Heart right ventricle (tissue), 16 donors: ENCODE measurements around the gene HVCN1. TPM values are rescaled to one million over a fixed set of nuclear protein-coding genes. Genes with fewer than 3 reads are reported as not detected.
A peak's percentile ranks its signal among the peaks of the same experiment; 100 is the strongest.
"Not testable (repeated sequence)": the region's sequence is repeated elsewhere in the genome, so short reads cannot be mapped to it uniquely, and the experiment has no call there.

ENCODE experiments used
- ATAC-seq, 8 donors: fragments of 200-7000 bp; cut with Tn5 transposase; one replicate each; pipeline ENCODE4 v1.9.1; 2020; ENCODE audit warnings: mild to moderate bottlenecking in 8 of 8, moderate library complexity in 8 of 8, moderate number of reproducible peaks in 1 of 8
- DNase-seq, 2 donors: peaks; one replicate each; pipeline ENCODE4 v3.0.0-alpha.2; 2020
- H3K27ac ChIP-seq, 10 donors: fragments of 200-600 bp; sonication (generic) in 2 of 10; one replicate each; pipeline versions ENCODE4 v1.5.0 to v1.8.0; 2020 to 2022; ENCODE audit warnings: mild to moderate bottlenecking in 3 of 10
- H3K27me3 ChIP-seq, 7 donors: fragments of 200-600 bp; one replicate each; pipeline ENCODE4 v1.8.0; 2021 to 2022; ENCODE audit warnings: mild to moderate bottlenecking in 2 of 7
- H3K36me3 ChIP-seq, 9 donors: fragments of 200-600 bp; sonication (generic) in 1 of 9; one replicate each; pipeline versions ENCODE4 v1.5.0 to v1.8.0; 2020 to 2022; ENCODE audit warnings: mild to moderate bottlenecking in 2 of 9
- H3K4me1 ChIP-seq, 9 donors: fragments of 200-600 bp; sonication (generic) in 1 of 9; one replicate each; pipeline versions ENCODE4 v1.5.0 to v1.8.0; 2020 to 2022; ENCODE audit warnings: mild to moderate bottlenecking in 4 of 9
- H3K4me3 ChIP-seq, 10 donors: fragments of 200-600 bp; sonication (generic) in 2 of 10; one replicate each; pipeline versions ENCODE4 v1.5.0 to v1.8.0; 2020 to 2022; ENCODE audit warnings: mild to moderate bottlenecking in 7 of 10, moderate library complexity in 2 of 10
- H3K9me3 ChIP-seq, 11 donors: fragments of 200-600 bp in 10 of 11; sonication (generic) in 2 of 11; one replicate each; pipeline versions ENCODE4 v1.5.0 to v1.8.0; 2013 to 2022; ENCODE audit warnings: mild to moderate bottlenecking in 2 of 11, control low read depth in 1 of 11, moderate library complexity in 1 of 11
- WGBS, 2 donors: extraction: QIAGEN DNeasy Blood & Tissue Kit; methylation state at CpG; one replicate each; pipeline ENCODE4 v1.1.7; 2013; ENCODE audit warnings: inconsistent platforms in 1 of 2; 5-methylcytosine and 5-hydroxymethylcytosine counted together
- intact Hi-C, 10 donors: fragments of 100-400 bp; cut with DNase I; formaldehyde crosslinking; loops; one replicate each; pipeline versions ENCODE4 v1.11.1 to v1.14.2; 2022
- polyA plus RNA-seq, 2 donors: library from polyadenylated mRNA; stranded (reverse); fragments of 200-250 nt; gene quantifications; one replicate each; pipeline ENCODE4 v1.2.3, GENCODE V29; 2013
- total RNA-seq, 10 donors: library from RNA; stranded (reverse); fragmentation: NEBNext Ultra II Directional in 3 of 10; extraction: Animal tissue kit (Norgen Biotek cat#: 25700) in 3 of 10; gene quantifications; one replicate each; pipeline versions ENCODE4 v1.2.1 to v1.2.4, GENCODE V29; 2021 to 2023
- TF ChIP-seq, protein P1 (sequence below), 9 donors: fragments of 200-600 bp; sonication (generic) in 2 of 9; IDR thresholded peaks; one replicate each; pipeline versions ENCODE4 v1.5.0 to v1.8.0; 2021 to 2022; ENCODE audit warnings: antibody characterized with exemption in 9 of 9, mild to moderate bottlenecking in 5 of 9, moderate library complexity in 1 of 9
- donor health status: Arrhythmogenic right ventricular cardiomyopathy.
- donor health status: ischemic (EF 13 %, LVEDD 7.1; RV severe dilation, severe dysfunction).
- donor health status: healthy with polysubstance abuse.
- donor health status: DM: no; HTN: yes; CAD: no.
- donor health status: DM: no; HTN: no; CAD: no.
- donor health status: ischemic (EF 25% LVEDD 6.9; RV normal size, moderate dysfunction).
- donor health status: ischemic (EF 25% LVEDD 5.7; RV mildly dilated, moderate dysfunction).
- donor health status: healthy.
- donor health status: DM: yes; HTN: yes; CAD: no.
- donor health status: Ischemic cardiomyopathy.
- donor health status: ischemic (EF 35%, LVEDD 5.7; RV mildly dilated, moderate dysfunction).
- donor health status: nonischemic (EF 11% LVEDD 7.7; RV severe dilation, severe dysfunction).
- donor health status: DM: yes; HTN: yes; CAD: no.
- donor health status: PGD.
- donor health status: ischemic (EF 29% LVEDD 5.4; RV normal size, mild dysfunction).
- donor health status: nonischemic (EF 23%, LVEDD 6.1; RV moderate dilation, normal function).

HVCN1 gene
- total and polyA plus RNA-seq, 12 donors = 5.1 to 74.1 (median 10.9) TPM

DNA sequence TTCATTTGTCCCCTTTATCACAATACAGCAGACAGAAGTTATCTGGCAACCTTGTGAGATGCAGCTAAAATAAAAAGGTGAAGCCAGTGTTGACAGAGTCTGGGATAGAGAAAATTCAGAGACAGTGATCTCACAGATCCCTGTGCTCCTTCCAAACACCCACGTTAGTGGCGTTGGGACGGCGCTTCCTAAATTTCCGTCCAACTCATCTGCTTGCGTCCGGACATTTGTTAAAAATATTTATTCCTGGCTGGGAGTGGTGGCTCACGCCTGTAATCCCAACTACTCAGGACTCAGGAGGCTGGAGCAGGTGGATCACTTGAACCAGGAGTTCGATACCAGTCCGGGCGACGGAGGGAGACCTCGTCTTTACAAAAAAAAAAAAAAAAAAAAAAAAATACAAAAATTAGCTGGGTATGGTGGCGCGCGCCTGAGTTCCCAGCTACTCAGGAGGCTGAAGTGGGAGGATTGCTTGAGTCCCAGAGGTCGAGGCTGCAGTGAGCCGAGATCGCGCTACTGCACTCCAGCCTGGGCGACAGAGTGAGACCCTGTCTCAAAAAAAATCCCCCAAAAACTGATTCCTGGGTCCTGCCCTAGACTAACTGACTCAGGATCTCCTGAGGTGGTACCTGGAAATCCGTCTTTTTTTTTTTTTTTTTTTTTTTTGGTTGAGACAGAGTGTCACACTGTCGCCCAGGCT lies 75.7 kb downstream of the HVCN1 start:
- peaks cover 0 to 11% (median 0%) of the 10 kb centered on the region in 9 donors for H3K36me3 ChIP-seq
- H3K27ac ChIP-seq = peak overlapping the region in 8 of 10 donors; percentile 52 to 88 (median 77)
- H3K9me3 ChIP-seq = no peaks in the 10 kb centered on the region
- H3K27me3 ChIP-seq = no peaks in the 10 kb centered on the region
- WGBS, 2 donors = 72 to 74% methylated on average over 23 of the region's 23 CpGs
- no peak for DNase-seq
- TF ChIP-seq, protein P1, sequence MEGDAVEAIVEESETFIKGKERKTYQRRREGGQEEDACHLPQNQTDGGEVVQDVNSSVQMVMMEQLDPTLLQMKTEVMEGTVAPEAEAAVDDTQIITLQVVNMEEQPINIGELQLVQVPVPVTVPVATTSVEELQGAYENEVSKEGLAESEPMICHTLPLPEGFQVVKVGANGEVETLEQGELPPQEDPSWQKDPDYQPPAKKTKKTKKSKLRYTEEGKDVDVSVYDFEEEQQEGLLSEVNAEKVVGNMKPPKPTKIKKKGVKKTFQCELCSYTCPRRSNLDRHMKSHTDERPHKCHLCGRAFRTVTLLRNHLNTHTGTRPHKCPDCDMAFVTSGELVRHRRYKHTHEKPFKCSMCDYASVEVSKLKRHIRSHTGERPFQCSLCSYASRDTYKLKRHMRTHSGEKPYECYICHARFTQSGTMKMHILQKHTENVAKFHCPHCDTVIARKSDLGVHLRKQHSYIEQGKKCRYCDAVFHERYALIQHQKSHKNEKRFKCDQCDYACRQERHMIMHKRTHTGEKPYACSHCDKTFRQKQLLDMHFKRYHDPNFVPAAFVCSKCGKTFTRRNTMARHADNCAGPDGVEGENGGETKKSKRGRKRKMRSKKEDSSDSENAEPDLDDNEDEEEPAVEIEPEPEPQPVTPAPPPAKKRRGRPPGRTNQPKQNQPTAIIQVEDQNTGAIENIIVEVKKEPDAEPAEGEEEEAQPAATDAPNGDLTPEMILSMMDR (IDR thresholded peaks at IDR 0.05) = no peak
- peaks cover 0 to 19% (median 7%) of the 10 kb centered on the region in 9 donors for H3K4me1 ChIP-seq
- intact Hi-C loops = loop anchor here (5.0 to 10.0 kb wide), 7 partner anchors 79 to 274 kb away; no protein-coding TSS in a partner anchor
- ATAC-seq = peak in 2 of 8 donors; percentile 7 to 15
- H3K4me3 ChIP-seq = peak overlapping the region; percentile 50 to 86 (median 72)

DNA sequence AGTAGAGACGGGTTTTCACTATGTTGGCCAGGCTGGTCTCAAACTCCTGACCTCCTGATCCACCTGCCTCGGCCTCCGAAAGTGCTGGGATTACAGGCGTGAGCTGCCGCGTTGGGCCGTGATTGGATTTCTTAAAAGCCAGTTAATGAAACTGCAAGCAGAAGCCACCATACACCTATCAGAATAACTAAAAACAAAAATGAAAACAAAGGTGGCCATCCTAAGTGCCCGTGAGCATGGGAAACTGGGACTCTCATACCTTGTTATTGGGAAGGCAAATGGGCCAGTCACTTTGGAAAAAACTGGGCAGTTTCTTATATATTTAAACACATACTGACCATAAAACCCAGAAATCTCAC lies 82.7 kb downstream of the HVCN1 start:
- 93 to 95% methylated on average over 8 of the region's 8 CpGs for WGBS, 2 donors
- intact Hi-C loops = loop anchor here in 4 of 10 donors (5.0 to 10.0 kb wide), 4 partner anchors 229 to 1099 kb away; no protein-coding TSS in a partner anchor
- peak overlapping the region in 5 of 10 donors; percentile 17 to 91 (median 51) for H3K27ac ChIP-seq

GRCh38 chr12:110602085-110602814 lies 86.7 kb downstream of the HVCN1 start:
- ATAC-seq (peak in 7 of 8 donors; percentile 60 to 76 (median 73)), DNase-seq (peak in 1 of 2 donors; percentile 46)
- not testable (repeated sequence) for H3K36me3 ChIP-seq, H3K9me3 ChIP-seq, H3K27me3 ChIP-seq, H3K4me3 ChIP-seq, H3K27ac ChIP-seq
- H3K4me1 ChIP-seq = peaks cover 0 to 30% (median 0%) of the 10 kb centered on the region in 9 donors
- TF ChIP-seq, protein P1 (IDR thresholded peaks at IDR 0.05) = peak; percentile 47 to 80 (median 77)
- 60 to 61% methylated on average over 14 of the region's 14 CpGs for WGBS, 2 donors
- intact Hi-C loops = loop anchor here in 8 of 10 donors (1.0 to 10.0 kb wide), 9 partner anchors 50 to 283 kb away; partner anchors contain the start of genes ARPC3 (in 5 of the 8), FAM216A (in 1 of the 8) and GPN3 (in 1 of the 8)

More for the DNA sequence above, 82.7 kb downstream of the HVCN1 start:
- no peaks in the 10 kb centered on the region for H3K27me3 ChIP-seq
- TF ChIP-seq, protein P1 (IDR thresholded peaks at IDR 0.05) = no peak
- peaks cover 0 to 12% (median 0%) of the 10 kb centered on the region in 9 donors for H3K4me1 ChIP-seq
- no peaks in the 10 kb centered on the region for H3K36me3 ChIP-seq
- H3K4me3 ChIP-seq = peak overlapping the region in 2 of 10 donors; percentile 20 to 35
- H3K9me3 ChIP-seq = no peaks in the 10 kb centered on the region
- ATAC-seq (no peak), DNase-seq (no peak)

GRCh38 chr12:110600254-110600653 lies 88.7 kb downstream of the HVCN1 start:
- peak overlapping the region in 1 of 10 donors; percentile 59 for H3K27ac ChIP-seq
- no peaks in the 10 kb centered on the region for H3K9me3 ChIP-seq
- ATAC-seq = peak in 3 of 8 donors; percentile 51 to 56 (median 54)
- H3K4me3 ChIP-seq = no peak overlapping the region
- intact Hi-C loops = loop anchor here in 9 of 10 donors (1.0 to 10.0 kb wide), 11 partner anchors 48 to 285 kb away; partner anchors contain the start of genes ARPC3 (in 6 of the 9), FAM216A (in 1 of the 9) and GPN3 (in 1 of the 9)
- no peak for DNase-seq
- no peaks in the 10 kb centered on the region for H3K27me3 ChIP-seq
- TF ChIP-seq, protein P1 (IDR thresholded peaks at IDR 0.05) = peak in 8 of 9 donors; percentile 6 to 59 (median 50)
- H3K36me3 ChIP-seq = no peaks in the 10 kb centered on the region
- WGBS, 2 donors = 52 to 59% methylated on average over 4 of the region's 4 CpGs
- peaks cover 0 to 26% (median 0%) of the 10 kb centered on the region in 9 donors for H3K4me1 ChIP-seq
